GM12878 (cell line): ENCODE data around the gene AGBL1. TPM values are rescaled to one million over a fixed set of nuclear protein-coding genes. Genes with fewer than 3 reads are reported as not detected.

Source experiments
- ATAC-seq: fragments of 200-7000 bp; cut with Tn5 transposase; 3 replicates; pipeline ENCODE4 v1.9.1; 2020; ENCODE audit warnings: mild to moderate bottlenecking, moderate library complexity
- BruUV-seq: library from RNA; stranded (reverse); fragments of 400-500 nt; replicated peaks from 2 replicates; lab custom pipeline; 2021; lab: Mats Ljungman, UMichigan
- CTCF ChIA-PET: fragments of 300-600 bp; sonication (Branson Sonifier 250); formaldehyde crosslinking; extraction: SDS; loops from one replicate; lab custom pipeline; 2021; ENCODE audit warnings: inconsistent platforms; lab: Yijun Ruan, JAX
- POLR2A ChIA-PET: fragments of 350-600 bp; formaldehyde crosslinking; extraction: SDS; loops from one replicate; lab custom pipeline; 2021; ENCODE audit warnings: inconsistent platforms; lab: Charles Lee
- RAD21 ChIA-PET: fragments of 300-600 bp; sonication (Branson Sonifier 250); formaldehyde crosslinking; loops from one replicate; lab custom pipeline; 2023; ENCODE audit warnings: antibody characterized with exemption; ENCODE audit not compliant: unreplicated experiment; lab: Charles Lee
- SMC1A ChIA-PET: fragments of 300-600 bp; sonication (Branson Sonifier 250); formaldehyde crosslinking; loops from one replicate; lab custom pipeline; 2023; ENCODE audit not compliant: unreplicated experiment, uncharacterized antibody; lab: Charles Lee
- DNase-seq: peaks from one replicate; pipeline ENCODE4 v3.0.0-alpha.2; 2011; ENCODE audit warnings: low read depth, low spot score
- FAIRE-seq: peaks from 3 replicates; lab custom pipeline; 2011; peaks lifted over from hg19 to GRCh38; lab: Jason Lieb, UNC
- H2AFZ ChIP-seq: 2 replicates; pipeline ENCODE4 v1.6.0; 2011; ENCODE audit warnings: low read depth, low read length, control low read depth; ENCODE audit not compliant: control insufficient read depth
- H3K27ac ChIP-seq: 2 replicates; pipeline ENCODE4 v1.5.1; 2011; ENCODE audit warnings: control low read depth; ENCODE audit not compliant: control insufficient read depth, insufficient read depth
- H3K27me3 ChIP-seq, 2 experiments: replicated peaks in 1 of 2; 2 replicates each; pipeline versions ENCODE4 v1.6.0 to v1.6.1; 2011; ENCODE audit warnings: low read length in 1 of 2; ENCODE audit not compliant: control insufficient read depth in 2 of 2, insufficient read depth in 2 of 2
- H3K36me3 ChIP-seq, 2 experiments: 2 replicates each; pipeline ENCODE4 v1.5.1; 2011; ENCODE audit warnings: low read length in 1 of 2; ENCODE audit not compliant: control insufficient read depth in 2 of 2, insufficient read depth in 2 of 2
- H3K4me1 ChIP-seq: 2 replicates; pipeline ENCODE4 v1.6.1; 2011; ENCODE audit warnings: mild to moderate bottlenecking, low read length, moderate library complexity, mixed read lengths; ENCODE audit not compliant: control insufficient read depth, insufficient read depth
- H3K4me2 ChIP-seq: 2 replicates; pipeline ENCODE4 v1.6.0; 2011; ENCODE audit warnings: control low read depth; ENCODE audit not compliant: control insufficient read depth, insufficient read depth
- H3K4me3 ChIP-seq: fragments of 200-600 bp; sonication (generic); 2 replicates; pipeline ENCODE4 v1.5.1; 2016
- H3K79me2 ChIP-seq: 2 replicates; pipeline ENCODE4 v1.6.0; 2011; ENCODE audit warnings: low read length; ENCODE audit not compliant: control insufficient read depth, insufficient read depth
- H3K9ac ChIP-seq: 2 replicates; pipeline ENCODE4 v1.8.0; 2011; ENCODE audit warnings: low read length, control low read depth, mixed read lengths; ENCODE audit not compliant: control insufficient read depth, insufficient read depth
- H3K9me3 ChIP-seq: replicated peaks from 3 replicates; pipeline ENCODE4 v1.5.1; 2011; ENCODE audit warnings: mild to moderate bottlenecking, low read length; ENCODE audit not compliant: control insufficient read depth, insufficient read depth
- H4K20me1 ChIP-seq: 2 replicates; pipeline ENCODE4 v1.6.0; 2011; ENCODE audit not compliant: control insufficient read depth, insufficient read depth
- CEBPZ ChIP-seq: fragments of 150-350 bp; IDR thresholded peaks from 2 replicates; pipeline ENCODE4 v1.6.1; 2016; ENCODE audit warnings: low read depth, low read length
- JUND ChIP-seq: IDR thresholded peaks from 2 replicates; pipeline ENCODE4 v1.6.1; 2012; ENCODE audit warnings: low read depth, mild to moderate bottlenecking, low read length, improper control_type of control experiment, moderate library complexity
- NFXL1 ChIP-seq: fragments of 450-650 bp; IDR thresholded peaks from 2 replicates; pipeline ENCODE4 v1.6.1; 2017; ENCODE audit warnings: antibody characterized with exemption, mild to moderate bottlenecking, borderline replicate concordance
- ZBTB40 ChIP-seq: fragments of 450-650 bp; IDR thresholded peaks from 2 replicates; pipeline ENCODE4 v1.6.1; 2016; ENCODE audit warnings: mild to moderate bottlenecking, moderate library complexity, borderline replicate concordance
- ZNF687 ChIP-seq: fragments of 450-650 bp; IDR thresholded peaks from 2 replicates; pipeline ENCODE4 v1.6.1; 2017; ENCODE audit warnings: mild to moderate bottlenecking, moderate library complexity
- whole genome bisulfite sequencing: methylation state at CpG from one replicate; pipeline ENCODE4 v1.1.6; 2016; ENCODE audit warnings: low lambda C conversion rate; ENCODE audit not compliant: insufficient replicate concordance, insufficient coverage; ENCODE audit errors: missing lambda C conversion rate; 5-methylcytosine and 5-hydroxymethylcytosine counted together
- in situ Hi-C: fragments of 300-500 bp; cut with MboI; formaldehyde crosslinking; loops from 9 replicates; pipeline ENCODE4 v1.14.3; 2018; ENCODE audit warnings: mixed read lengths
- intact Hi-C: fragments of 100-400 bp; cut with micrococcal nuclease; formaldehyde crosslinking; loops from one replicate; pipeline ENCODE4 v1.14.2; 2022; ENCODE audit not compliant: unreplicated experiment
- polyA plus RNA-seq, 11 experiments: library from polyadenylated mRNA; depleted of rRNA in 4 of 11; unstranded in 6 of 11; stranded (reverse) in 5 of 11; fragments of >200 nt; fragmentation: Nextera tagmentation in 4 of 11; fragmentation: Illumina TruSeq in 1 of 11; extraction: Ambion mirVana in 4 of 11; extraction: Trizol in 1 of 11; gene quantifications; 1 replicate in 1 of 11; 2 replicates in 10 of 11; pipeline versions ENCODE4 v1.2.1 to v1.2.3, GENCODE V29; 2011 to 2016; ENCODE audit warnings: inconsistent platforms in 2 of 11, missing spikeins in 2 of 11, low read depth in 1 of 11
- total RNA-seq, 4 experiments: library from RNA; depleted of rRNA in 3 of 4; stranded (reverse); fragments of >200 nt in 3 of 4; fragmentation: Illumina TruSeq in 1 of 4; extraction: Trizol in 1 of 4; gene quantifications; 2 replicates each; pipeline versions ENCODE4 v1.2.1 to v1.2.3, GENCODE V29; 2013 to 2021

AGBL1 gene
- total and polyA plus RNA-seq, 10 of the 15 experiments (the other 5 are each of a cell fraction or from before 2014, with no cell fraction given), result not detected

GRCh38 chr15:86929461-86929860, 849.8 kb downstream of the AGBL1 start:
- H3K36me3 ChIP-seq, result no peaks in the 10 kb centered on the region
- POLR2A ChIA-PET, result no interaction called here
- no peaks in the 10 kb centered on the region for H3K79me2 ChIP-seq
- SMC1A ChIA-PET, result interaction anchor here (1.4 kb wide), 1 partner anchor 19 kb away, joined by 3 read pairs; no protein-coding TSS in a partner anchor
- DNase-seq (no peak), ATAC-seq (no peak)
- intact Hi-C loops (loop anchor here (5.0 kb wide), 1 partner anchor 1318 kb away; no protein-coding TSS in a partner anchor), in situ Hi-C loops (no loop called here)
- RAD21 ChIA-PET, result no interaction called here
- no peak overlapping the region for H3K9ac ChIP-seq
- BruUV-seq, result no TSS peak
- CTCF ChIA-PET, result no interaction called here
- no peaks in the 10 kb centered on the region for H3K9me3 ChIP-seq
- H3K27me3 ChIP-seq, result no peaks in the 10 kb centered on the region
- H3K4me2 ChIP-seq, result no peak overlapping the region
- TF ChIP-seq JUND (no peak), NFXL1 (no peak), ZNF687 (no peak)
- TF ChIP-seq, all 136 proteins: peak for 0
- no peak overlapping the region for H3K4me3 ChIP-seq
- no peaks in the 10 kb centered on the region for H4K20me1 ChIP-seq
- no peak for FAIRE-seq
- H2AFZ ChIP-seq, result no peak overlapping the region
- H3K27ac ChIP-seq, result no peak overlapping the region
- no peaks in the 10 kb centered on the region for H3K4me1 ChIP-seq
- 22% methylated on average over 2 of the region's 2 CpGs for WGBS

- SMC1A ChIA-PET, result no interaction called here
- 38% methylated on average over 4 of the region's 4 CpGs for WGBS
- Histone ChIP-seq H3K9ac (no peak overlapping the region), H3K4me3 (no peak overlapping the region), H3K36me3 (no peaks in the 10 kb centered on the region), H3K79me2 (no peaks in the 10 kb centered on the region), H3K4me1 (no peaks in the 10 kb centered on the region), H3K9me3 (no peaks in the 10 kb centered on the region), H3K27ac (no peak overlapping the region), H2AFZ (no peak overlapping the region), H4K20me1 (no peaks in the 10 kb centered on the region), H3K4me2 (no peak overlapping the region), H3K27me3 (no peaks in the 10 kb centered on the region)
- intact Hi-C loops (no loop called here), in situ Hi-C loops (no loop called here)
- POLR2A ChIA-PET, result no interaction called here
- RAD21 ChIA-PET, result no interaction called here
- CTCF ChIA-PET, result no interaction called here
- no TSS peak for BruUV-seq
- ATAC-seq (no peak), FAIRE-seq (no peak), DNase-seq (no peak)
- no peak for TF ChIP-seq CEBPZ
- no peak for TF ChIP-seq ZBTB40
Measured at GRCh38 chr15:86932456-86932855, 852.8 kb downstream of the AGBL1 start.
